ENCODE measurements around the gene TBC1D19. TPM values are rescaled to one million over a fixed set of nuclear protein-coding genes. Genes with fewer than 3 reads are reported as not detected.
"Not testable (repeated sequence)": the region's sequence is repeated elsewhere in the genome, so short reads cannot be mapped to it uniquely, and the experiment has no call there.

TBC1D19 gene
- total RNA-seq, 4 donors from 2014 or later: 19.8 to 23.4 (median 20.7) TPM

- WGBS, 2 donors: 28 to 47% methylated on average over 1 of the region's 1 CpG
- Histone ChIP-seq H3K36me3 (no peaks in the 10 kb centered on the region), H3K4me1 (peaks cover 0 to 5% (median 0%) of the 10 kb centered on the region in 4 donors), H3K9me3 (no peaks in the 10 kb centered on the region), H3K27me3 (no peaks in the 10 kb centered on the region), H3K27ac (no peak overlapping the region), H3K4me3 (no peak overlapping the region)
- DNase-seq (ENCODE audit: low spot score in 2 of 2): no peak
- TF ChIP-seq CTCF (IDR thresholded peaks at IDR 0.05) (no peak), EP300 (IDR thresholded peaks at IDR 0.05) (no peak), POLR2A (IDR thresholded peaks at IDR 0.05) (no peak)
These were observed 9.3 kb upstream of the TBC1D19 start for GRCh38 chr4:26574563-26574962.

DNA sequence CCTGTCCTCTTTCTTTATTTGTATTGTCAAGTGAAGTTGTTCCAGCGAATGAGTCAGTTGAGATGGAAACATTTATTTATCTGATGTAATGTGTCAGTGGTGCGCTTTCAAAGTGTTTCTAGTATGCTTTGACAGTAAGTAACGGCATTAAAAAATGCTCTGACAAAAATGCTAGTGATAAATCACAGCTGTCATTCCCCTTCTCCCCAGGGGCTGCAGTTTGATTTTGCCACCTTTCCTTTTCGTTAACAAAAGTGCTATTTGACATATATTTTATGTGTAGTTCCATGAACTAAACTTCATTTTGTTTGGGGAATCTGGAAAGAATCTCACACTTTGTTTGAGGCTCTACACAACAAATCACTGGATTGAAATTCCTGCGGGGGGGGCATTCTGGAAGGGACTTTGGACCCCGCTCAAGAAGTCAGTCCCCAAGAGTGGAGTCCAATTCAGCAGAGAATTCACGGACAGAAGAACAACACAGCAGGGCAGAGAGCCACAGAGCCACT, 7.6 kb upstream of the TBC1D19 start:
- no peak for TF ChIP-seq CTCF (IDR thresholded peaks at IDR 0.05)
- TF ChIP-seq EP300 (IDR thresholded peaks at IDR 0.05): no peak
- TF ChIP-seq POLR2A (IDR thresholded peaks at IDR 0.05): no peak
- Histone ChIP-seq H3K9me3 (no peaks in the 10 kb centered on the region), H3K4me3 (no peak overlapping the region), H3K27me3 (no peaks in the 10 kb centered on the region), H3K27ac (no peak overlapping the region), H3K4me1 (peaks cover 0 to 5% (median 0%) of the 10 kb centered on the region in 4 donors), H3K36me3 (no peaks in the 10 kb centered on the region)
- DNase-seq (ENCODE audit: low spot score in 2 of 2): no peak
- 30 to 36% methylated on average over 7 of the region's 7 CpGs for WGBS, 2 donors

GRCh38 chr4:26577066-26577465, 6.8 kb upstream of the TBC1D19 start:
- Histone ChIP-seq H3K9me3 (no peaks in the 10 kb centered on the region), H3K4me3 (no peak overlapping the region), H3K4me1 (peaks cover 0 to 5% (median 0%) of the 10 kb centered on the region in 4 donors), H3K27ac (no peak overlapping the region), H3K27me3 (no peaks in the 10 kb centered on the region), H3K36me3 (no peaks in the 10 kb centered on the region)
- no peak for DNase-seq (ENCODE audit: low spot score in 2 of 2)
- 71 to 76% methylated on average over 2 of the region's 2 CpGs for WGBS, 2 donors
- TF ChIP-seq CTCF (IDR thresholded peaks at IDR 0.05): no peak
- no peak for TF ChIP-seq POLR2A (IDR thresholded peaks at IDR 0.05)
- TF ChIP-seq EP300 (IDR thresholded peaks at IDR 0.05): no peak

DNA sequence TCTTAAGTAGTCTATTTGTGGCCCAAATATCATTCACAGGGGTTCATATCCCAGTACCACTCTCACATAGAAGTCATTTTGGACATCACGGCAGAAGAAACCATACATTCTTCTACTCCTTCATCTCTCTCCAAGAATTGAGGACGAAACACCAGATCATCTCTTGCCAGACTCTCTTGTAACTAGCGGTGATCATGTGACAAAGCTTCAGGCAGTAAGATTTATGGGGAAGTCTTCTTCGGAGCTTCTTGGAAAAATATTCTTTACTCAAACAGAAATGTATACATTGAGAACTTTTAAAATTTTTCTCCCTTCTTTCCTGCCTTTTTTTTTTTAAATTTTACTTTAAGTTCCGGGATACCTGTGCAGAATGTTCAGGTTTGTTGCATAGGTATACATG, 4.7 kb upstream of the TBC1D19 start:
- H3K36me3 ChIP-seq: no peaks in the 10 kb centered on the region
- H3K4me3 ChIP-seq: no peak overlapping the region
- H3K27me3 ChIP-seq: no peaks in the 10 kb centered on the region
- H3K4me1 ChIP-seq: peaks cover 0 to 11% (median under 1%) of the 10 kb centered on the region in 4 donors
- no peak overlapping the region for H3K27ac ChIP-seq
- 91 to 92% methylated on average over 5 of the region's 5 CpGs for WGBS, 2 donors
- TF ChIP-seq EP300 (IDR thresholded peaks at IDR 0.05) (no peak), POLR2A (IDR thresholded peaks at IDR 0.05) (no peak), CTCF (IDR thresholded peaks at IDR 0.05) (no peak)
- DNase-seq (ENCODE audit: low spot score in 2 of 2): no peak
- H3K9me3 ChIP-seq: no peaks in the 10 kb centered on the region

- H3K36me3 ChIP-seq; H3K27ac ChIP-seq; DNase-seq (ENCODE audit: low spot score in 2 of 2); H3K27me3 ChIP-seq; H3K9me3 ChIP-seq; H3K4me3 ChIP-seq: not testable (repeated sequence)
- WGBS, 2 donors: 95 to 96% methylated on average over 4 of the region's 4 CpGs
- peaks cover 0 to 24% (median 9%) of the 10 kb centered on the region in 4 donors for H3K4me1 ChIP-seq
These were observed 2.5 kb upstream of the TBC1D19 start for GRCh38 chr4:26581341-26581740.

DNA sequence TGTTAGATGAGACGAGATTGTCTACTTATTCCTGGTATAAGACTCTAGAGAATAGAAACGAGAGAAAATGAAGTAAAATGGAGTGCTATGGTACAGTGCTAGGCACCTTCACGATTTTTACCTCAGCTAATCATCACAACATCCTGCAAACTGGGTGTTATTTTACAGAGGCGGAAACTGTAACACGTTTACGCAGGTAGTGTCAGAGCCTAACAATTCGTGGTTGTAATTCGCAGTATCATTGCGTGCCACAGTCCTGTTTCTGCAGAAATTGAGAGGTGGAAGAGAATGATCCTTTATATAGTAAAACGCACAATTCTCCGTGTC, 383 bp upstream of the TBC1D19 start:
- H3K36me3 ChIP-seq: no peaks in the 10 kb centered on the region
- DNase-seq (ENCODE audit: low spot score in 2 of 2): no peak
- TF ChIP-seq CTCF (IDR thresholded peaks at IDR 0.05) (no peak), POLR2A (IDR thresholded peaks at IDR 0.05) (no peak), EP300 (IDR thresholded peaks at IDR 0.05) (no peak)
- no peaks in the 10 kb centered on the region for H3K9me3 ChIP-seq
- peak overlapping the region; percentile 19 to 91 (median 76) for H3K27ac ChIP-seq
- peaks cover 0 to 20% (median 9%) of the 10 kb centered on the region in 4 donors for H3K4me1 ChIP-seq
- H3K27me3 ChIP-seq: no peaks in the 10 kb centered on the region
- H3K4me3 ChIP-seq: peak overlapping the region; percentile 60 to 87 (median 77)
- WGBS, 2 donors: 1 to 2% methylated on average over 11 of the region's 11 CpGs

All from tibial nerve (tissue), 4 donors.